ENCODE measurements around the gene DRC7. TPM values are rescaled to one million over a fixed set of nuclear protein-coding genes. Genes with fewer than 3 reads are reported as not detected.

Gene DRC7
- polyA plus RNA-seq, 1 of the 3 experiments (the other 2 are of a cell fraction), result 0.58 TPM

- TF ChIP-seq IRF3 (IDR thresholded peaks at IDR 0.05; ENCODE audit: low read depth, low read length) (no peak), NFIC (IDR thresholded peaks at IDR 0.05; ENCODE audit: borderline replicate concordance) (no peak), MAX (IDR thresholded peaks at IDR 0.05; ENCODE audit: low read depth) (no peak), ELF1 (IDR thresholded peaks at IDR 0.05) (no peak), CTCF (IDR thresholded peaks at IDR 0.05) (no peak), USF2 (IDR thresholded peaks at IDR 0.05; ENCODE audit: borderline replicate concordance, low read depth, low read length) (no peak), POLR2AphosphoS5 (IDR thresholded peaks at IDR 0.05; ENCODE audit: low read depth, low read length) (no peak), MXI1 (IDR thresholded peaks at IDR 0.05; ENCODE audit: low read depth, low read length) (no peak), RCOR1 (IDR thresholded peaks at IDR 0.05; ENCODE audit: low read length) (no peak), RXRA (IDR thresholded peaks at IDR 0.05; ENCODE audit: borderline replicate concordance, low read depth) (no peak), ZBTB33 (IDR thresholded peaks at IDR 0.05; ENCODE audit: borderline replicate concordance, low read depth) (no peak), GATA2 (CRISPR knock-in tag; IDR thresholded peaks at IDR 0.05) (no peak), PBX3 (IDR thresholded peaks at IDR 0.05) (no peak), JUND (IDR thresholded peaks at IDR 0.05) (no peak), FOXM1 (IDR thresholded peaks at IDR 0.05; ENCODE audit: low read depth) (no peak), RFX5 (IDR thresholded peaks at IDR 0.05; ENCODE audit: low read length) (no peak)
- 76% methylated on average over 9 of the region's 12 CpGs for WGBS (ENCODE audit: low lambda C conversion rate)
- H3K9me3 ChIP-seq, result no peaks in the 10 kb centered on the region
- no peaks in the 10 kb centered on the region for H4K20me1 ChIP-seq (ENCODE audit: insufficient read depth)
- no peaks in the 10 kb centered on the region for H3K36me3 ChIP-seq (replicated peaks in 1 of 2; ENCODE audit: control insufficient read depth in 1 of 2, insufficient read depth in 2 of 2, low read length in 1 of 2)
- no peaks in the 10 kb centered on the region for H3K79me2 ChIP-seq (ENCODE audit: insufficient read depth)
- no peak overlapping the region for H3K4me3 ChIP-seq (ENCODE audit: low read depth in 2 of 2, low read length in 1 of 2)
- H3K4me2 ChIP-seq, result no peak overlapping the region
- H3K27ac ChIP-seq (ENCODE audit: low read depth in 2 of 2, low read length in 1 of 2), result no peak overlapping the region
- POLR2A ChIA-PET, result no interaction called here
- H3K4me1 ChIP-seq (ENCODE audit: control insufficient read depth in 1 of 2, insufficient read depth in 2 of 2, low read depth in 1 of 2, low read length in 1 of 2), result peaks cover 0 to 11% of the 10 kb centered on the region in 2 experiments; a peak in 1 of 4 replicates
- DNase-seq, result no peak
- H3K9me2 ChIP-seq, result no peaks in the 10 kb centered on the region
- H2AFZ ChIP-seq (ENCODE audit: low read depth), result no peak overlapping the region
- CTCF ChIA-PET, result no interaction called here
- H3K27me3 ChIP-seq (ENCODE audit: insufficient read depth), result peaks cover 7% of the 10 kb centered on the region; the same call in 1 of the 2 replicates
- no peak overlapping the region for H3K9ac ChIP-seq
- H3F3A ChIP-seq (replicated peaks; ENCODE audit: insufficient read depth), result no peaks in the 10 kb centered on the region
Observed at GRCh38 chr16:57669476-57670162, 25.0 kb upstream of the DRC7 start.
